Left ventricle myocardium inferior (tissue), 1 donor: ENCODE measurements around the gene E2F6. TPM values are rescaled to one million over a fixed set of nuclear protein-coding genes. Genes with fewer than 3 reads are reported as not detected.

Experiments
- DNase-seq: peaks from one replicate; pipeline ENCODE4 v3.0.0-alpha.2; 2020
- H3K27ac ChIP-seq: fragments of 200-600 bp; replicated peaks from 2 replicates; pipeline ENCODE4 v1.8.0; 2021
- H3K27me3 ChIP-seq: fragments of 200-600 bp; 2 replicates; pipeline ENCODE4 v1.8.0; 2021; ENCODE audit warnings: low read depth
- H3K36me3 ChIP-seq: fragments of 200-600 bp; 2 replicates; pipeline ENCODE4 v1.8.0; 2021
- H3K4me1 ChIP-seq: fragments of 200-600 bp; 2 replicates; pipeline ENCODE4 v1.8.0; 2021
- H3K4me3 ChIP-seq: fragments of 200-600 bp; 2 replicates; pipeline ENCODE4 v1.8.0; 2021; ENCODE audit warnings: mild to moderate bottlenecking, moderate library complexity
- H3K9me3 ChIP-seq: fragments of 200-600 bp; replicated peaks from 2 replicates; pipeline ENCODE4 v1.8.0; 2021
- CTCF ChIP-seq: fragments of 200-600 bp; IDR thresholded peaks from 2 replicates; pipeline ENCODE4 v1.8.0; 2021; ENCODE audit warnings: antibody characterized with exemption, mild to moderate bottlenecking, borderline replicate concordance
- intact Hi-C: fragments of 100-400 bp; cut with micrococcal nuclease; formaldehyde crosslinking; loops from one replicate; pipeline ENCODE4 v1.11.0; 2022
- total RNA-seq: library from RNA; stranded (reverse); fragmentation: NEBNext Ultra II Directional; extraction: Animal tissue kit (Norgen Biotek cat#: 25700); gene quantifications from one replicate; pipeline ENCODE4 v1.2.1, GENCODE V29; 2021
- donor health status: DM: no; HTN: yes; CAD: no; lungs with severe emphysema.

E2F6 gene
- total RNA-seq, 1 donor from 2014 or later, result 12.8 TPM

DNA sequence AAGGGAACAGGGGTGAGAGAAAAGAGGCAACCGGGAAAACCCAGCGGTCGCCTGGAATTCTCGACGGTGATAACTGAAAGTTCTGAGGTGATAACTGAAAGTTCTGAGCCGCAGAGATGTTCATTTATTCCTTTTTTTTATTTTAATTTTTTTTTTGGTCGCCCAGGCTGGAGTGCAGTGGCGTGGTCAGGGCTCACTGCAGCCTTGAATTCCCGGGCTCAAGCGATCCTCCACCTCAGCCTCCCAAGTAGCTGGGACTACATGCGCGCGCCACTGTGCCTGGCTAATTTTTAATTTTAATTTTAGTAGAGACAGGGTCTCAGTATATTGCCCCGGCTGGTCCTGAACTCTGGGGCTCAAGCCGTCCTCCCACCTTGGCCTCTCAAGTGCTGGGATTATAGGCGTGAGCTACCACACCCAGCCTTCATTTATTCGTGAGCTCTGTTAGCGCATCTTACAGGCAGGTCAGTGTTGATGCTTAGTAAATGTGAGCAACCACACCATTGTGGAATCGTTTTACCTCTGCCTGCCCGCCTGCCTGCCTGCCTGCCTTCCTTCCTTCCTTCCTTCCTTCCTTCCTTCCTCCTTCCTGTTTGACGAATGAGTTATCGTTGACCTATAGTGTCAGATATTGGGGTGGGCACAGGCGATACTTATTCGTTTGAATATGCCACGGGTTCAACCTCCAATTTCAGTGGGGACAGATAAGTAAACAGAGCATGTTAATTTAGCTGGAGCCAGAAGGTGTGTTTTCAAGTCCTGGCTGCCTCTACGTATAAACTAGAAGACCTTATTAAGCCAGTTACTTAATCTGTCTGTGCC lies 557 bp upstream of the E2F6 start:
- Histone ChIP-seq H3K27ac (peak overlapping the region; percentile 89), H3K9me3 (no peaks in the 10 kb centered on the region), H3K4me1 (peaks cover 54% of the 10 kb centered on the region), H3K27me3 (no peaks in the 10 kb centered on the region), H3K36me3 (peaks cover 4% of the 10 kb centered on the region), H3K4me3 (peak overlapping the region; percentile 78)
- intact Hi-C loops, result no loop called here
- DNase-seq, result no peak
- no peak for TF ChIP-seq CTCF

GRCh38 chr2:11465110-11465484 lies 864 bp downstream of the E2F6 start:
- Histone ChIP-seq H3K4me1 (peaks cover 67% of the 10 kb centered on the region), H3K9me3 (no peaks in the 10 kb centered on the region), H3K27me3 (no peaks in the 10 kb centered on the region), H3K4me3 (peak overlapping the region; percentile 78), H3K36me3 (peaks cover 4% of the 10 kb centered on the region), H3K27ac (peak overlapping the region; percentile 89)
- intact Hi-C loops, result no loop called here
- TF ChIP-seq CTCF, result no peak
- DNase-seq, result no peak

GRCh38 chr2:11459816-11460215 lies 6.1 kb downstream of the E2F6 start:
- no peak for TF ChIP-seq CTCF
- H3K27ac ChIP-seq, result no peak overlapping the region

DNA sequence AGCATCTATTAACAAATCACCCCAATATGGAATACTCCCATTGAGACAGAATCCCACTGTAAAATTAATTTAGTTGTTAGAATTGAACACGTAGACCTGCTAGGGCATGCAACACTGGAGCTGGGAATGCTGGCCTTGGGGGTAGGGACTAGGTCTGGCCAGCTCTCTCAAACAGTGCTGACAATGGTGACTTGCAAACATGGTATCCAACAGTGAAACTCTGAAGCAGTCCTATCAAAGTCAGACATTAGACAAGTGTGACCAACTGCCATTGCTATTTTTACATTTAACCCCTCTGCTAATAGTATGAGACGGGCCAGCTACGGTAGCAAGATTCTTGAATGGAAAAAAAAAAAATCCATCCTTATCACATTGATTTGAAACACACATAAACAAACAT lies 7.2 kb downstream of the E2F6 start:
- Histone ChIP-seq H3K9me3 (no peaks in the 10 kb centered on the region), H3K27me3 (no peaks in the 10 kb centered on the region), H3K4me1 (peaks cover 80% of the 10 kb centered on the region), H3K4me3 (no peak overlapping the region), H3K27ac (peak overlapping the region; percentile 38), H3K36me3 (peaks cover 9% of the 10 kb centered on the region)
- no peak for DNase-seq
- no peak for TF ChIP-seq CTCF
- intact Hi-C loops, result no loop called here

More at GRCh38 chr2:11459816-11460215, 6.1 kb downstream of the E2F6 start:
- H3K36me3 ChIP-seq, result peaks cover 4% of the 10 kb centered on the region
- H3K4me3 ChIP-seq, result no peak overlapping the region
- no peaks in the 10 kb centered on the region for H3K27me3 ChIP-seq
- no peak for DNase-seq
- peaks cover 90% of the 10 kb centered on the region for H3K4me1 ChIP-seq
- intact Hi-C loops, result no loop called here
- H3K9me3 ChIP-seq, result no peaks in the 10 kb centered on the region

DNA sequence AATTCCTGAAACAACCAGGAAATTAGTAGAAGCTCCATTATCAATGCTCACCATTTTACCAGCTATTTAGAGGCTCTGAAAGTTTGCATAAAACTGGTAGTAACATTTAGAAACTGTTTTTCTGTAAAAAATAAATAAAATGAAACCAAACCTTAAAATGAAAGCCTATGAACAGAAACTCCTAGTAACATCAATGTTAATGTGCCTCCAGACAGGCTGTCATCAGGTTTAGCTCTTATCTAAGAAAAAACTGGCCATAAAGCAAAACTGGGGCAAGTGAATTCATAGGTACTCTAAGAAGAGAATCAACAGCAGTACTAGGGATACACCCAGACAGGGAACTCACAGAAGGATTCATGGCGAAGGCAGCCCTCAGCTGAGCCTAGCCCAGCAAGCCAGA lies 8.0 kb downstream of the E2F6 start:
- DNase-seq, result no peak
- Histone ChIP-seq H3K4me1 (peaks cover 72% of the 10 kb centered on the region), H3K27ac (peak overlapping the region; percentile 38), H3K27me3 (no peaks in the 10 kb centered on the region), H3K4me3 (no peak overlapping the region), H3K36me3 (peaks cover 13% of the 10 kb centered on the region), H3K9me3 (no peaks in the 10 kb centered on the region)
- intact Hi-C loops, result no loop called here
- TF ChIP-seq CTCF, result no peak
